Tibial nerve (tissue), 4 donors: Measurements from ENCODE around the gene MDM1. TPM values are rescaled to one million over a fixed set of nuclear protein-coding genes. Genes with fewer than 3 reads are reported as not detected.

Source experiments
- DNase-seq, 2 donors: peaks; one replicate each; pipeline ENCODE4 v3.0.0-alpha.2; 2019; ENCODE audit warnings: low spot score in 2 of 2
- H3K27ac ChIP-seq, 4 donors: fragments of 200-600 bp; sonication (generic) in 3 of 4; one replicate each; pipeline ENCODE4 v1.5.1; 2017 to 2019; ENCODE audit warnings: mild to moderate bottlenecking in 1 of 4
- H3K27me3 ChIP-seq, 2 donors: fragments of 200-600 bp; sonication (generic) in 1 of 2; one replicate each; pipeline versions ENCODE4 v1.5.1 to v1.6.0; 2017 to 2019
- H3K36me3 ChIP-seq, 3 donors: fragments of 200-600 bp; sonication (generic); one replicate each; pipeline ENCODE4 v1.5.1; 2018 to 2019
- H3K4me1 ChIP-seq, 4 donors: fragments of 200-600 bp; sonication (generic) in 3 of 4; one replicate each; pipeline ENCODE4 v1.5.1; 2017 to 2019
- H3K4me3 ChIP-seq, 4 donors: fragments of 200-600 bp; sonication (generic) in 3 of 4; one replicate each; pipeline ENCODE4 v1.5.1; 2017 to 2019; ENCODE audit warnings: mild to moderate bottlenecking in 1 of 4, moderate library complexity in 1 of 4
- H3K9me3 ChIP-seq, 4 donors: fragments of 200-600 bp; sonication (generic) in 3 of 4; one replicate each; pipeline ENCODE4 v1.5.1; 2017 to 2019
- EP300 ChIP-seq, 2 donors: sonication (generic); formaldehyde crosslinking; IDR thresholded peaks; one replicate each; pipeline ENCODE4 v1.6.1; 2017; ENCODE audit warnings: antibody characterized with exemption in 2 of 2, mild to moderate bottlenecking in 1 of 2
- POLR2A ChIP-seq, 2 donors: fragments of 450-650 bp; IDR thresholded peaks; one replicate each; pipeline ENCODE4 v1.6.1; 2017; ENCODE audit warnings: antibody characterized with exemption in 2 of 2, mild to moderate bottlenecking in 2 of 2, moderate library complexity in 2 of 2
- WGBS, 2 donors: methylation state at CpG; one replicate each; pipeline ENCODE4 v1.1.5; 2018; 5-methylcytosine and 5-hydroxymethylcytosine counted together
- total RNA-seq, 4 donors: library from RNA; depleted of rRNA; stranded (reverse); fragments of >200 nt; gene quantifications; one replicate each; pipeline ENCODE4 v1.1.0, GENCODE V29; 2016
- TF ChIP-seq, protein P1 (sequence below), 5 experiments: fragments of 200-600 bp in 3 of 5; fragments of 450-650 bp in 2 of 5; sonication (generic) in 3 of 5; IDR thresholded peaks; one replicate each; pipeline ENCODE4 v1.5.1; 2016 to 2019; ENCODE audit warnings: antibody characterized with exemption in 5 of 5, mild to moderate bottlenecking in 3 of 5, moderate library complexity in 2 of 5

The MDM1 gene, protein sequence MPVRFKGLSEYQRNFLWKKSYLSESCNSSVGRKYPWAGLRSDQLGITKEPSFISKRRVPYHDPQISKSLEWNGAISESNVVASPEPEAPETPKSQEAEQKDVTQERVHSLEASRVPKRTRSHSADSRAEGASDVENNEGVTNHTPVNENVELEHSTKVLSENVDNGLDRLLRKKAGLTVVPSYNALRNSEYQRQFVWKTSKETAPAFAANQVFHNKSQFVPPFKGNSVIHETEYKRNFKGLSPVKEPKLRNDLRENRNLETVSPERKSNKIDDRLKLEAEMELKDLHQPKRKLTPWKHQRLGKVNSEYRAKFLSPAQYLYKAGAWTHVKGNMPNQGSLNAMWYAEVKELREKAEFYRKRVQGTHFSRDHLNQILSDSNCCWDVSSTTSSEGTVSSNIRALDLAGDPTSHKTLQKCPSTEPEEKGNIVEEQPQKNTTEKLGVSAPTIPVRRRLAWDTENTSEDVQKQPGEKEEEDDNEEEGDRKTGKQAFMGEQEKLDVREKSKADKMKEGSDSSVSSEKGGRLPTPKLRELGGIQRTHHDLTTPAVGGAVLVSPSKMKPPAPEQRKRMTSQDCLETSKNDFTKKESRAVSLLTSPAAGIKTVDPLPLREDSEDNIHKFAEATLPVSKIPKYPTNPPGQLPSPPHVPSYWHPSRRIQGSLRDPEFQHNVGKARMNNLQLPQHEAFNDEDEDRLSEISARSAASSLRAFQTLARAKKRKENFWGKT
- 10 to 100 TPM; 11.2 to 49.8 (median 23.3) TPM for total RNA-seq

DNA sequence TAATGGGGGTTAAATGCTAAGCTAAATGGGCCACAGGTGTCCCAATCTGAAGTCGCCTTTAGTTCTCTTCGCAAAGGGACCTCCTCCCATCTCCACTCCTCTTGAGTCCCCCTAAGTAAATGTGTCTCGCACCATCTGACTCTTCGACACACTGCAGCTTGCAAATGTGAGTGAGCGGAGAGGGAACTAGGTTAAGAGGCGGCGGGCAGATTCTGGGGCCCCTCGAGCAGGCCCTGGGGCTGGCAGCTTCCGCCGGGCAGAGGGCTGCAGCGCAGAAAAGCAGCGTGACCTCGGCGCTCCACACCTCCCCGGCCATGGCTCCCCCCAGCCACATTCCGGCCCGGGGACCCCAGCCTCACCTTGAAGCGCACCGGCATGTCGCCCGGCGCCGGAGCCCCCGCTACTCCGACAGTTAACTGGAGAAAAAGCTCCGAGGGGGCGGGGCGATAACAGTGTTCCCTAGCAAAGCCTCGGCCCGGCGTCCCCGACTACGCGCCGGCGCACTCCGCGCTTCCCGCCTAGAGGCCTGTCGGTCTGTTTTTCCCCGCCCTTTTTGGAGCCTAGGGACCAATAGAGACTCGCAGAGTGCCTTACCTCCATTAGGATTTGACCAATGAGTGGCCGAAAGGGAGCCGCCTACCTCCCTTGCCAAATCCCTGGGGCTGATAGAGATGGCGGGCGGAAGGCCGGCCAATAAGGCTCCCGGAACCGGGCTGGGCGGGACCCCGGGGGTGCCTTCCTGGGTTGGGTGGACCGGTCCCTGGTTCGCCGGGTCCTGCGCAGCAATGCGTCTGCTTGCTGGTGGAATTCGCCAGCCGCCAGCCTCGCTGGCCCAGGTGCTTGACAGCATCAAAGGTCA is at the start of gene MDM1:
TSS of gene MDM1 (minus strand) at position 494 of the 859 bp plus-strand sequence. CDS start at position 377, 117 bp downstream.
- WGBS, 2 donors: 0% methylated on average over 47 to 49 of the region's 59 CpGs
- Histone ChIP-seq H3K4me1 (peaks cover 0 to 23% (median 5%) of the 10 kb centered on the region in 4 donors), H3K9me3 (no peaks in the 10 kb centered on the region), H3K36me3 (peaks cover 0 to 16% (median 0%) of the 10 kb centered on the region in 3 donors), H3K4me3 (peak within 1 kb of the TSS; percentile 66 to 92 (median 73)), H3K27ac (peak within 1 kb of the TSS in 3 of 4 donors; percentile 71 to 82 (median 72)), H3K27me3 (no peaks in the 10 kb centered on the region)
- TF ChIP-seq POLR2A (IDR thresholded peaks at IDR 0.05) (peak in 1 of 2 donors; percentile 71), EP300 (IDR thresholded peaks at IDR 0.05) (peak; percentile 69 to 77)
- TF ChIP-seq, protein P1, sequence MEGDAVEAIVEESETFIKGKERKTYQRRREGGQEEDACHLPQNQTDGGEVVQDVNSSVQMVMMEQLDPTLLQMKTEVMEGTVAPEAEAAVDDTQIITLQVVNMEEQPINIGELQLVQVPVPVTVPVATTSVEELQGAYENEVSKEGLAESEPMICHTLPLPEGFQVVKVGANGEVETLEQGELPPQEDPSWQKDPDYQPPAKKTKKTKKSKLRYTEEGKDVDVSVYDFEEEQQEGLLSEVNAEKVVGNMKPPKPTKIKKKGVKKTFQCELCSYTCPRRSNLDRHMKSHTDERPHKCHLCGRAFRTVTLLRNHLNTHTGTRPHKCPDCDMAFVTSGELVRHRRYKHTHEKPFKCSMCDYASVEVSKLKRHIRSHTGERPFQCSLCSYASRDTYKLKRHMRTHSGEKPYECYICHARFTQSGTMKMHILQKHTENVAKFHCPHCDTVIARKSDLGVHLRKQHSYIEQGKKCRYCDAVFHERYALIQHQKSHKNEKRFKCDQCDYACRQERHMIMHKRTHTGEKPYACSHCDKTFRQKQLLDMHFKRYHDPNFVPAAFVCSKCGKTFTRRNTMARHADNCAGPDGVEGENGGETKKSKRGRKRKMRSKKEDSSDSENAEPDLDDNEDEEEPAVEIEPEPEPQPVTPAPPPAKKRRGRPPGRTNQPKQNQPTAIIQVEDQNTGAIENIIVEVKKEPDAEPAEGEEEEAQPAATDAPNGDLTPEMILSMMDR (IDR thresholded peaks at IDR 0.05): peak in 1 of 5 experiments; percentile 45
- peak; percentile 93 to 97 for DNase-seq

DNA sequence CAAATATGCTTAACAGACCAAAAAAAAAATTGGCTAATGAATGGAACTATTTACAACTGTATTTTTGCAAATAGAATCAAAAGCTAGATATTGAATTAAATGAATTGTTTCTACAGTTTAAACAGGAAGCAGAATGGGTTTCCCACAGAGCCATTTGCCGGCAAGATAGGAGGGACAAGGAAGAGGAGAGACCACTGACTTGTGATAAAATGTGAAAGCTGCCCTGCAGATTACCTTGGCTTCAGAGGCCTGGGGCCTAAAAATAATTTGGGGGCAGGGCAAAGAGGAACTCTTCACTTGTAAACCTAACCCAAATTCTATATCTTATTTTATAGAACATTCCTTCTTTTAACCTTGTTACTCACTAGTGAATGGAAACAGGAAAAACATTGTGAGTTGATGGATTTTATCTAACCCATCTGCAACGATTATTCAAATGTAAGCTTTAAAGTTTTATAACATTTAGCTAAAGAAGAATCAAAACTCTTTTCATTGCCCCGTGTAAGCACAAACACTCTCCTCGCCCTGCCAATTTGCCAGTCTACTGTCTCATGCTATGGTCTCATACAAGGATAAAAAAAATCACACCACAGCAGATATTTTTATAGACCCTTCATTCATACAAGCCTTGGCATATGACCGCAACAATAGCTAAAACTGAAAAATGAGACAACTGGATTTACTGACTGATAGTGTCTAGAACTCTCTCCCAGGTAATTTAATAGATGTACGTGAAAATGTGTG is 49.5 kb upstream of the MDM1 start:
- no peak overlapping the region for H3K4me3 ChIP-seq
- no peaks in the 10 kb centered on the region for H3K27me3 ChIP-seq
- TF ChIP-seq EP300 (IDR thresholded peaks at IDR 0.05): no peak
- no peak for TF ChIP-seq POLR2A (IDR thresholded peaks at IDR 0.05)
- TF ChIP-seq, protein P1 (IDR thresholded peaks at IDR 0.05): no peak
- peaks cover 0 to 22% (median 2%) of the 10 kb centered on the region in 4 donors for H3K4me1 ChIP-seq
- no peaks in the 10 kb centered on the region for H3K36me3 ChIP-seq
- DNase-seq: no peak
- H3K27ac ChIP-seq: no peak overlapping the region
- no peaks in the 10 kb centered on the region for H3K9me3 ChIP-seq
- WGBS, 2 donors: 66 to 68% methylated on average over 6 of the region's 6 CpGs

DNA sequence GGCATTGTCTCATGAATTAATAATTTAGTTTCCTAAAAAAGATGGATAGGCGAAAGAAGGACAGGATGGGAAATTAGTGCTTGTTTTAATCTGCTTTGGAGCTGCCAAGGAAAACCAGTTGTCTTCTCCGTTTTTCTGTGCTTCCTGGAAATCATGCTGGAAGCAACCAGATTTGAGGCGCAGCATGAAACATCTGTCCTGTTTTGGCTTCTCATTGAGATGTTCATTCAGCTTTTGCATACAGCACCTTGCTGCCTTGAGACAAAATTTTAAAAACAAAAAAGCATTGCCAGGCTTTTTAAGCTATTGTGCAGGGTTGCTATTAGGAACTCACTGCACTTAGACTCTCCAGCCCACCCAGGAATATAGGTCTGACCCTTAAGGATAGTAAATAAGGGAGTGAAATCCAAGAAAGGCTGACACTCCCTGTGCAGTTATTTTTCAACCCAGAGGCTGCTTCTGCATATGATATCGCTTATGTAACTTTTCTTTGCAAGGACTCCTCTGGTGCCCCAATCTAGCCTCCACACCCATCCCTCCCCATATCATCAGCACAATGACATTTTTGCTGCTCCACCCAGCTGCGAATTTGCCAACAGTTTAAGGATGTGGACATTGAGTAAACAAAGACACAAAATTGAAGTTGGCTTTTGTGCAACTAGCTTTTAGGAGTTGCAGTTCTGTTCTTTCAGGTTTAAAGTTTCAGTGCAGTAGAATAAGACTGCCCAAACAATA is 46.9 kb upstream of the MDM1 start:
- H3K27me3 ChIP-seq: no peaks in the 10 kb centered on the region
- no peaks in the 10 kb centered on the region for H3K36me3 ChIP-seq
- DNase-seq: no peak
- H3K4me1 ChIP-seq: peaks cover 0 to 45% (median 7%) of the 10 kb centered on the region in 4 donors
- 38 to 52% methylated on average over 5 of the region's 5 CpGs for WGBS, 2 donors
- TF ChIP-seq, protein P1 (IDR thresholded peaks at IDR 0.05): no peak
- TF ChIP-seq EP300 (IDR thresholded peaks at IDR 0.05): peak in 1 of 2 donors; percentile 23
- no peak overlapping the region for H3K4me3 ChIP-seq
- H3K27ac ChIP-seq: peak overlapping the region in 1 of 4 donors; percentile 12
- H3K9me3 ChIP-seq: no peaks in the 10 kb centered on the region

DNA sequence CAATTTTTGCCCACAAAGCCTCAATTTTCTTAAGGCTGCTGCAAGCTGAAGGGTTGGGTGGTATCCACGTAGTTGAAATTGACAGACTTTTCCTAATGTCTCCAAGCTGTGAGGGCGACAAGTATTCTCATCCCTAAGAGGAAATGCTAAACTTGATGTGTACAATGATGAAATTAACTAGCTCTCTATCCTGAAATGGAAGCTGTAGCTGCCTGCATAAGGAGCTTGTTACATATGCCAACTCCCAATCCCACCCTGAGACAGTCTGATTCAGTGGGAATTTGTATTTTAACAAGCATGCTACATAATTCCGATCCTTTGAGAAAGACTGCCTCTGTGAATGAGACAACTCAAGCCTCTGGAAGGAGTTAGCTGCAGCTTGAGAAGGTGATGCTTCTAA is 45.7 kb upstream of the MDM1 start:
- no peak overlapping the region for H3K27ac ChIP-seq
- H3K4me3 ChIP-seq: no peak overlapping the region
- no peaks in the 10 kb centered on the region for H3K36me3 ChIP-seq
- TF ChIP-seq EP300 (IDR thresholded peaks at IDR 0.05): no peak
- TF ChIP-seq, protein P1 (IDR thresholded peaks at IDR 0.05): no peak
- no peak for TF ChIP-seq POLR2A (IDR thresholded peaks at IDR 0.05)
- H3K9me3 ChIP-seq: no peaks in the 10 kb centered on the region
- H3K27me3 ChIP-seq: no peaks in the 10 kb centered on the region
- WGBS, 2 donors: 71 to 78% methylated on average over 3 of the region's 3 CpGs
- peaks cover 0 to 51% (median 7%) of the 10 kb centered on the region in 4 donors for H3K4me1 ChIP-seq
- DNase-seq: no peak
